ENCODE data around the gene IQSEC1. TPM values are rescaled to one million over a fixed set of nuclear protein-coding genes. Genes with fewer than 3 reads are reported as not detected.

IQSEC1 gene
- total and polyA plus RNA-seq, 2 donors (not counting 3 experiments of a cell fraction or from before 2014, with no cell fraction given) = 5.2 to 18.0 TPM

DNA sequence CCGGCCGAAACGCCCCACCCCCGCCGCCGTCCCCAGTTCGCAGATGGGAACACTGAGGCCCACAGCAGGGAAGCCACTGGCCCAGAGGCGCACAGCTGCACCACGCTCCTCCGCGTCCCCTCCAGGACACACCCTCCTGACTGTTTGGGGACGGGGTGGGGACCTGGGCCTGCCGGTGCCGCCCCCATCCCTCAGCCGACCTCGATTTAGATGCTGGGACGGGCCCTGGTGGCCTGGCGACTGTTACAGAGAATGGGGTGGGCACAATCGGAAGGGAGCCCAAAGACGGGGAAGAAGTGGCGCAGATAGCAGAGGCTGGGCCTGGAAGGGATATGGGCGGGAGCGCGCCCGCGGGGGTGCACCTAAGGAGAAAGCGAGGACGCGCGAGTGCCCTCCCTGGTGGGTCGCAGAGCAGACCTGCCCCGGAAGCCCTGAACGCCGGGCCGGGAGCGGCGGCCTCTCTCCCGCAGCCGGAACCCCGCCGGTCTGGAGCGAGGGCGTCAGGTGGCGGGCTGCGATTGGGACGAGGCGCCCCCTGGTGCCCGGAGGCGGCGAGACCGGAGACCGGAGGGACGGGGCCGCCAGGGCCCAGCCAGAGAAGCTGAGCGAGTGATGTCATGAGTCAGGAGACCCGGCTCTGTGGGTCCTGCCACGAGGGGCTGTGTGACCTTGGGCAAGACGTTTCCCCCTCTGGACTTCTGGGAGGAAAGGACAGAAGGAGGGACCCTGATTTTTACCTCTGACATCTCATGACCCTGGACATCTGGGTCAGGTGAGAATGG lies 78.4 kb downstream of the IQSEC1 start:
- H3K36me3 ChIP-seq (ENCODE audit: control insufficient read depth in 2 of 2, extremely low read depth in 1 of 2, insufficient read depth in 2 of 2, low read length in 2 of 2) = no peaks in the 10 kb centered on the region
- intact Hi-C loops (cut with micrococcal nuclease) (loop anchor here (1.0 to 10.0 kb wide), 3 partner anchors 28 to 460 kb away; no protein-coding TSS in a partner anchor), dilution Hi-C loops (cut with MboI; ENCODE audit: extremely low pct_ligation_motif_present, low sequenced_read_pairs) (no loop called here)
- no peaks in the 10 kb centered on the region for H4K20me1 ChIP-seq (replicated peaks; ENCODE audit: control insufficient read depth, extremely low read depth, insufficient read depth, low read length)
- H3K4me1 ChIP-seq (ENCODE audit: control insufficient read depth, extremely low read depth, insufficient read depth, low read length) = peaks cover 5% of the 10 kb centered on the region
- POLR2A ChIA-PET = no interaction called here
- TF ChIP-seq, protein P1, sequence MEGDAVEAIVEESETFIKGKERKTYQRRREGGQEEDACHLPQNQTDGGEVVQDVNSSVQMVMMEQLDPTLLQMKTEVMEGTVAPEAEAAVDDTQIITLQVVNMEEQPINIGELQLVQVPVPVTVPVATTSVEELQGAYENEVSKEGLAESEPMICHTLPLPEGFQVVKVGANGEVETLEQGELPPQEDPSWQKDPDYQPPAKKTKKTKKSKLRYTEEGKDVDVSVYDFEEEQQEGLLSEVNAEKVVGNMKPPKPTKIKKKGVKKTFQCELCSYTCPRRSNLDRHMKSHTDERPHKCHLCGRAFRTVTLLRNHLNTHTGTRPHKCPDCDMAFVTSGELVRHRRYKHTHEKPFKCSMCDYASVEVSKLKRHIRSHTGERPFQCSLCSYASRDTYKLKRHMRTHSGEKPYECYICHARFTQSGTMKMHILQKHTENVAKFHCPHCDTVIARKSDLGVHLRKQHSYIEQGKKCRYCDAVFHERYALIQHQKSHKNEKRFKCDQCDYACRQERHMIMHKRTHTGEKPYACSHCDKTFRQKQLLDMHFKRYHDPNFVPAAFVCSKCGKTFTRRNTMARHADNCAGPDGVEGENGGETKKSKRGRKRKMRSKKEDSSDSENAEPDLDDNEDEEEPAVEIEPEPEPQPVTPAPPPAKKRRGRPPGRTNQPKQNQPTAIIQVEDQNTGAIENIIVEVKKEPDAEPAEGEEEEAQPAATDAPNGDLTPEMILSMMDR (IDR thresholded peaks at IDR 0.05; ENCODE audit: extremely low read depth in 1 of 2, insufficient read depth in 1 of 2, low read depth in 1 of 2, low read length in 2 of 2) = peak; percentile 95 to 97
- TF ChIP-seq GATA2 (IDR thresholded peaks at IDR 0.05; ENCODE audit: insufficient read depth, insufficient read length, low read depth, low read length) = no peak
- TF ChIP-seq MYC (IDR thresholded peaks at IDR 0.05; ENCODE audit: low read depth, low read length) = no peak
- no peak for TF ChIP-seq FOS (IDR thresholded peaks at IDR 0.05; ENCODE audit: borderline replicate concordance, insufficient read depth, low read length)
- TF ChIP-seq EZH2 (IDR thresholded peaks at IDR 0.05; ENCODE audit: borderline replicate concordance, low read depth, low read length, severe bottlenecking) = no peak
- no peak for TF ChIP-seq JUN (IDR thresholded peaks at IDR 0.05; ENCODE audit: borderline replicate concordance, insufficient read depth, insufficient read length, low read depth)
- TF ChIP-seq POLR2AphosphoS5 (IDR thresholded peaks at IDR 0.05; ENCODE audit: insufficient read depth, low read depth, low read length) = peak; percentile 61
- TF ChIP-seq POLR2A (IDR thresholded peaks at IDR 0.05; ENCODE audit: low read depth, low read length) = no peak
- H3K27me3 ChIP-seq (ENCODE audit: control insufficient read depth in 2 of 2, insufficient read depth in 2 of 2, low read length in 2 of 2) = peaks cover 8 to 22% of the 10 kb centered on the region in 2 experiments
- CTCF ChIA-PET = interaction anchor here (0.6 to 5.3 kb wide), 37 partner anchors 9 to 432 kb away, joined by 3 to 68 read pairs (median 5); partner anchors contain the start of gene RPL32
- peak overlapping the region; percentile 85 for H2AFZ ChIP-seq (ENCODE audit: low read depth, low read length)
- peak overlapping the region; percentile 30 to 49 (median 41) for H3K4me3 ChIP-seq (replicated peaks in 1 of 3; ENCODE audit: insufficient read depth in 1 of 3, low read depth in 1 of 3, low read length in 3 of 3)
- H3K9me3 ChIP-seq (replicated peaks; ENCODE audit: control insufficient read depth, insufficient read depth, low read length) = no peaks in the 10 kb centered on the region
- H3K9ac ChIP-seq (replicated peaks; ENCODE audit: extremely low read depth, insufficient read depth, low read length) = peak overlapping the region; percentile 26
- H3K79me2 ChIP-seq (ENCODE audit: control insufficient read depth, insufficient read depth, low read length) = no peaks in the 10 kb centered on the region
- peak overlapping the region; percentile 62 for H3K4me2 ChIP-seq (ENCODE audit: insufficient read depth, low read length)
- no peak overlapping the region for H3K27ac ChIP-seq (ENCODE audit: insufficient read depth, low read depth, low read length)
- DNase-seq (ENCODE audit: low read depth, low spot score) (peak; percentile 79), FAIRE-seq (peak; percentile 81)
- no peaks in the 10 kb centered on the region for H3K9me1 ChIP-seq (replicated peaks; ENCODE audit: control insufficient read depth, extremely low read depth, insufficient read depth, low read length)
- BruUV-seq (replicated peaks) = no TSS peak
